HepG2 (cell line): ENCODE data around the gene FILIP1.

Experiments used
- CCAR2 ChIP-seq: fragments of 200-400 bp; formaldehyde crosslinking; optimal IDR thresholded peaks from 2 replicates; pipeline ENCODE3; 2018; ENCODE audit warnings: low read depth, mild to moderate bottlenecking, low read length, moderate library complexity
- FUBP1 ChIP-seq: sonication (generic); formaldehyde crosslinking; IDR thresholded peaks from 2 replicates; pipeline ENCODE4 v1.5.1; 2020; ENCODE audit warnings: missing genetic modification reagents, mild to moderate bottlenecking, borderline replicate concordance
- RORA ChIP-seq: sonication (generic); formaldehyde crosslinking; IDR thresholded peaks from 2 replicates; pipeline ENCODE4 v1.5.0; 2020; ENCODE audit warnings: mild to moderate bottlenecking, missing genetic modification reagents, moderate library complexity
- ZNF253 ChIP-seq: sonication (generic); formaldehyde crosslinking; IDR thresholded peaks from 2 replicates; pipeline ENCODE4 v1.8.0; 2022; ENCODE audit warnings: mild to moderate bottlenecking, missing genetic modification reagents, borderline replicate concordance
- ZNF431 ChIP-seq: sonication (generic); formaldehyde crosslinking; IDR thresholded peaks from 2 replicates; pipeline ENCODE4 v1.9.0; 2022; ENCODE audit warnings: missing genetic modification reagents, low read depth, mild to moderate bottlenecking, borderline replicate concordance
- ZNF512 ChIP-seq: sonication (generic); formaldehyde crosslinking; IDR thresholded peaks from 2 replicates; pipeline ENCODE4 v1.4.0; 2020; ENCODE audit warnings: mild to moderate bottlenecking, missing genetic modification reagents
- ZNF780A ChIP-seq: sonication (generic); formaldehyde crosslinking; IDR thresholded peaks from 2 replicates; pipeline ENCODE4 v1.8.0; 2022; ENCODE audit warnings: mild to moderate bottlenecking, missing genetic modification reagents, moderate library complexity

GRCh38 chr6:75305573-75305972 is 188.0 kb downstream of the FILIP1 start:
- no peak for TF ChIP-seq ZNF253 (CRISPR knock-in tag)
- no peak for TF ChIP-seq FUBP1 (CRISPR knock-in tag)
- no peak for TF ChIP-seq ZNF780A (CRISPR knock-in tag)
- no peak for TF ChIP-seq ZNF512 (CRISPR knock-in tag)
- no peak for TF ChIP-seq CCAR2
- TF ChIP-seq RORA (CRISPR knock-in tag): no peak
- TF ChIP-seq ZNF431 (CRISPR knock-in tag): no peak
